ENCODE results near the gene ATRX. TPM values are rescaled to one million over a fixed set of nuclear protein-coding genes. Genes with fewer than 3 reads are reported as not detected.
"Not testable (repeated sequence)": the region's sequence is repeated elsewhere in the genome, so short reads cannot be mapped to it uniquely, and the experiment has no call there.

ATRX gene
- total and polyA plus RNA-seq, 2 experiments from 2014 or later = 41.4 to 72.1 TPM

- H3K27me3 ChIP-seq = no peaks in the 10 kb centered on the region
- no peak for DNase-seq (ENCODE audit: low spot score)
- TF ChIP-seq EZH2 (IDR thresholded peaks at IDR 0.05; ENCODE audit: borderline replicate concordance) = no peak
- no peak for TF ChIP-seq EZH2phosphoT487 (IDR thresholded peaks at IDR 0.05; ENCODE audit: low read depth, severe bottlenecking, unreplicated experiment)
- no peak for TF ChIP-seq CTCF (IDR thresholded peaks at IDR 0.05; ENCODE audit: poor library complexity)
- H3K4me3 ChIP-seq = no peak overlapping the region
- H3K9me2 ChIP-seq (replicated peaks; ENCODE audit: insufficient read depth) = no peaks in the 10 kb centered on the region
- no peak overlapping the region for H2AFZ ChIP-seq
- no peaks in the 10 kb centered on the region for H3K4me1 ChIP-seq (ENCODE audit: insufficient read depth)
- no peak overlapping the region for H3K4me2 ChIP-seq
- no peaks in the 10 kb centered on the region for H3K79me2 ChIP-seq
- H3K9me3 ChIP-seq (ENCODE audit: low read depth) = peaks cover 9% of the 10 kb centered on the region
- H3K36me3 ChIP-seq (replicated peaks; ENCODE audit: insufficient read depth, low read depth) = no peaks in the 10 kb centered on the region
- WGBS (ENCODE audit: low lambda C conversion rate, missing lambda C conversion rate) = 59% methylated on average over 1 of the region's 1 CpG
- no peak overlapping the region for H3K27ac ChIP-seq
- no peaks in the 10 kb centered on the region for H4K20me1 ChIP-seq (ENCODE audit: insufficient read depth, poor library complexity, severe bottlenecking)
These were observed 276.0 kb downstream of the ATRX start for GRCh38 chrX:77510007-77510406.

GRCh38 chrX:77505227-77505626 lies 280.8 kb downstream of the ATRX start:
- no peaks in the 10 kb centered on the region for H3K4me1 ChIP-seq (ENCODE audit: insufficient read depth)
- H2AFZ ChIP-seq = no peak overlapping the region
- TF ChIP-seq EZH2phosphoT487 (IDR thresholded peaks at IDR 0.05; ENCODE audit: low read depth, severe bottlenecking, unreplicated experiment) (no peak), CTCF (IDR thresholded peaks at IDR 0.05; ENCODE audit: poor library complexity) (no peak), EZH2 (IDR thresholded peaks at IDR 0.05; ENCODE audit: borderline replicate concordance) (no peak)
- H3K27me3 ChIP-seq = no peaks in the 10 kb centered on the region
- H4K20me1 ChIP-seq (ENCODE audit: insufficient read depth, poor library complexity, severe bottlenecking) = no peaks in the 10 kb centered on the region
- peaks cover 9% of the 10 kb centered on the region for H3K9me3 ChIP-seq (ENCODE audit: low read depth)
- WGBS (ENCODE audit: low lambda C conversion rate, missing lambda C conversion rate) = 72% methylated on average over 2 of the region's 2 CpGs
- no peak overlapping the region for H3K4me3 ChIP-seq
- no peak overlapping the region for H3K27ac ChIP-seq
- H3K4me2 ChIP-seq = no peak overlapping the region
- H3K9me2 ChIP-seq (replicated peaks; ENCODE audit: insufficient read depth) = no peaks in the 10 kb centered on the region
- DNase-seq (ENCODE audit: low spot score) = no peak
- H3K79me2 ChIP-seq = no peaks in the 10 kb centered on the region
- no peaks in the 10 kb centered on the region for H3K36me3 ChIP-seq (replicated peaks; ENCODE audit: insufficient read depth, low read depth)

GRCh38 chrX:77502951-77503525 lies 283.0 kb downstream of the ATRX start:
- WGBS (ENCODE audit: low lambda C conversion rate, missing lambda C conversion rate) = 16% methylated on average over 2 of the region's 2 CpGs
- Histone ChIP-seq H3K36me3 (replicated peaks; ENCODE audit: insufficient read depth, low read depth) (no peaks in the 10 kb centered on the region), H3K79me2 (no peaks in the 10 kb centered on the region), H3K4me2 (no peak overlapping the region), H3K9me3 (ENCODE audit: low read depth) (peaks cover 9% of the 10 kb centered on the region), H3K4me3 (no peak overlapping the region), H3K27me3 (no peaks in the 10 kb centered on the region), H3K27ac (no peak overlapping the region), H3K4me1 (ENCODE audit: insufficient read depth) (no peaks in the 10 kb centered on the region), H4K20me1 (ENCODE audit: insufficient read depth, poor library complexity, severe bottlenecking) (no peaks in the 10 kb centered on the region), H2AFZ (no peak overlapping the region), H3K9me2 (replicated peaks; ENCODE audit: insufficient read depth) (no peaks in the 10 kb centered on the region)
- TF ChIP-seq EZH2phosphoT487 (IDR thresholded peaks at IDR 0.05; ENCODE audit: low read depth, severe bottlenecking, unreplicated experiment) (no peak), EZH2 (IDR thresholded peaks at IDR 0.05; ENCODE audit: borderline replicate concordance) (no peak), CTCF (IDR thresholded peaks at IDR 0.05; ENCODE audit: poor library complexity) (no peak)
- no peak for DNase-seq (ENCODE audit: low spot score)

- H3K4me3 ChIP-seq; H4K20me1 ChIP-seq (ENCODE audit: insufficient read depth, poor library complexity, severe bottlenecking); H3K79me2 ChIP-seq; H3K4me1 ChIP-seq (ENCODE audit: insufficient read depth); H3K9me3 ChIP-seq (ENCODE audit: low read depth); H3K27ac ChIP-seq; H3K27me3 ChIP-seq; H3K9me2 ChIP-seq (replicated peaks; ENCODE audit: insufficient read depth); H3K4me2 ChIP-seq; H2AFZ ChIP-seq; DNase-seq (ENCODE audit: low spot score); H3K36me3 ChIP-seq (replicated peaks; ENCODE audit: insufficient read depth, low read depth): not testable (repeated sequence)
- 82% methylated on average over 1 of the region's 1 CpG for WGBS (ENCODE audit: low lambda C conversion rate, missing lambda C conversion rate)
These were observed 285.9 kb downstream of the ATRX start for GRCh38 chrX:77500164-77500563.

All from hepatocyte (in vitro differentiated cells).